Measurements from ENCODE around the gene HBEGF.

The HBEGF gene

DNA sequence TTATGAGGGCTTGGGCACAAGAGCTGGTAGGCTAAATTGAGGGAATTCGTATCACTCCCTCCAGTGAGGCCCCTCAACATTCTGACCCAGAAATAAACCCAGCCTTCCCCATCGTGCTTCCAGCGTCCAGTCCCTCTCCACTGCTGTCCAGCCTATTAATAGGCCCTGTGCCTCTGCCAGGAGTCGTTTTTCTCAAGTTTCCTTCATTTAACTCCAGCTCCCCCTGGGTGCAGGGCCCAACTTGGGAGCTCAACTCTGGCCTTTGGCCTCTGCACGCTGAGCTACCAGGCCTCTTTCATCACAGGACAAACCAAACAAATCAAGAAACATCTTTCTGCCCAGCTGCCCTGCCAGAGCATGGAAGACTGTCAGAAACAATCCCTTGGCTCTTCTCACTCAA is 10.0 kb downstream of the HBEGF start:
- DNase-seq (ENCODE audit: low spot score): no peak

DNA sequence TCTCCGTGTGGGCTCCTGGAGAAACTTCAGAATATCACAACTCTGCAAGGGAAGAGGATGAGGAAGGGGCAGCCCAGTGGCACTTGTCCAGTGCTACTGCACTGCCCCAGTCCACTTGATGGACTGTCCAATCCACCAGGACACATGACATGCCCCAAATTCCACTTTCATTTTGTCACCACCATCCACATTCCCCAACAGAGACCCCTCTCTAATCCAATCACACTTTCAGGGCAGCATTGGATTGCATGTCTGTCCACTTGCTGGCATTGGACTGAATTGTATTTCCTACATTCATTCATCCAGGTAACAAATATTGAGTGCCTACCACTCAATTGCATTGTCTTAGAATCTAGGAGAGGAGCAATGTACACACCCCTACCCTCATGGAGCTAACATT is 14.8 kb downstream of the HBEGF start:
- no peak for DNase-seq (ENCODE audit: low spot score)

DNA sequence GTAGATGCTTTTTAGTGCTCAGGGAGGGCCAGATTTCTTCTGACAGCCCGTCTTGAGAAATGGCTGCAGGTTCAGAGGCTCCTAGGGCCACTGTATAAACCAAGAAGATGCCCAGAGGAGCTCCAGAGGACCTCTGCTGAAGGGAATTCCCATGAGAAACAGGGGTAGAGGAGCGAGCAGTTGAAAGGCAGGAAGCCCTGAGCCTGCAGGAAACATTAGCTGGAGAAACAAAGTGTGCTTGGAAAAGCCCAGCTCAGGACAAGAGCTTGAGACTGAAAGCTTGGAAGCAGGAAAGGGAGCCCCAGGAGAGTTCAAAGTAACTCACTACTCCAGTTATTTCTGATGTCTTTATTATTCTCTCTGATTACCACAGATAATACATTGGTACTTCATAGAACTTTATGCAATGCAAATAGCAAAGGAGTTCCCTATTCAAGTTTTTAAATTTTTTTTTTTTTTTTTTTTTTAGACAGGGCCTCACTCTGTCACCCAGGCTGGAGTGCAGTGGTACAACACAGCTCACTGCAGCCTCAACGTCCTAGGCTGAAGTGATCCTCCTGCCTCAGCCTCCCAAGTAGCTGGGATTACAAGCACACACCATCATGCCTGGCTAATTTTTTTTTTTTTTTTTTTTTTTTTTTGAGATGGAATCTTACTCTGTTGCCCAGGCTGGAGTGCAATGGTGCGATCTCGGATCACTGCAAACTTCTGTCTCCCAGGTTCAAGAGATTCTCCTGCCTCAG is 16.5 kb downstream of the HBEGF start:
- no peak for DNase-seq (ENCODE audit: low spot score)

DNA sequence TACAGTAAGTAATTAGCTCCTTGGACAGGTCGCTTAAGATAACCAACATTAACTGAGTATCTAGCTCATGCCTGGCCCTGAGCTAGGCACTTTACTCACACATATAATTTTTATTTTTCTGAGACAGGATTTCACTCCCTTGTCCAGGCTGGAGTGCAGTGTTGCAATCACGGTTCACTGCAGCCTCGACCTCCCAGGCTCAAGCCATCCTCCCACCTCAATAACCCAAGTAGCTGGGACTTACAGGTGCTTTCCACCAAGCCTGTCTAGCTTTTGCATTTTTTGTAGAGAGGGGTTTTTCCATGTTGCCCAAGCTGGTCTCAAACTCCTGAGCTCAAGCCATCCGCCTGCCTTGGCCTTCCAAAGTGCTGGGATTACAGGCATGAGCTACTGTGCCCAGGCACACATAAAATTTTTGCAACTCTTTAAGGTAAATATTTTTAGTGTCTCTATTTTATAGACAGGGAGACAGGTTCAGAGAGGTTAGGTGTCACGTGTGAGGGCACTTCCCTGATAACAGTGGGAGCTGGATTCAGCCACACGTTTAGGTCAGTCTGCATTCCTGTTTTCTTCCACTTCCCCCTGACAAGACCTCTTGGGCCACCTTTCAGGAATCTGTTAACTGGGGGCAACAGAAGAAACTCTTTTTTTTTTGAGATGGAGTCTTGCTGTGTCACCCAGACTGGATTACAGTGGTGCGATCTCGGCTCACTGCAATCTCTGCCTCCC is 18.2 kb downstream of the HBEGF start:
- no peak for DNase-seq (ENCODE audit: low spot score)

DNA sequence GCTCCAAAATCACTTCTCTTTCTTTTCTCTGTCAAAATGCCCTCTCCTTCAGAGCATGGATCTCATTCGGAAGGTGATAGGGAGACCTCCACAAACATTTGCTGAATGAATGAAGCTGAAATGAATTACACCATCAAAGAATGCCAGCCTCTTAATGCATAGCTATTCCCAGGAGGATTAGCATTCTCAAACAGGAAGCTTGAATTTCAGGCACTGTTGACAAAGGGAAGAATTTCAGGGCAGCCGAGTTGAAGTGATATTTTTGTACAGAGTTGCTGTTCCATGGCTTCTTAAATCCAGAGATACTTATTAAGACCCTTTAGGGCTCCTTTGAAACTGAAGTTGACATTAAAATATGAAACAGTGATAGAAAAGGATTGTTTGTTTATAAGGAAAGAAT is 18.8 kb downstream of the HBEGF start:
- DNase-seq (ENCODE audit: low spot score): no peak

DNA sequence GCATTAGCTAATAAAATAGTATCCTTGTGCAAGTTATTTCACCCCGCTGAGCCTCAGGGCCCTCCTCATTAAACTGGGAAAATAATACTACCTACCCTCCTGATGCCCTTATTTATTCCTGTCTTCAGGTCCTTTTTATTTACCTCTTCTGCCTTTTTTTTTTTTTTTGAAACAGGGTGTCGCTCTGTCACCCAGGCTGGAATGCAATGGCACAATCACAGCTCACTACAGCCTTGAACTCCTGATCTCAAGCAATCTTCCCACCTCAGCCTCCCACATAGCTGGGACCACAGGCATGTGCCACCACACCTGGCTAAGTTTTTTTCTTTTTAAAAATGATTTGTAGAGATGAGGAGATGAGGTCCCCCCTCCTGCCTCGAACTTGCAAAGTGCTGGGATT is 20.9 kb downstream of the HBEGF start:
- DNase-seq (ENCODE audit: low spot score): no peak

DNA sequence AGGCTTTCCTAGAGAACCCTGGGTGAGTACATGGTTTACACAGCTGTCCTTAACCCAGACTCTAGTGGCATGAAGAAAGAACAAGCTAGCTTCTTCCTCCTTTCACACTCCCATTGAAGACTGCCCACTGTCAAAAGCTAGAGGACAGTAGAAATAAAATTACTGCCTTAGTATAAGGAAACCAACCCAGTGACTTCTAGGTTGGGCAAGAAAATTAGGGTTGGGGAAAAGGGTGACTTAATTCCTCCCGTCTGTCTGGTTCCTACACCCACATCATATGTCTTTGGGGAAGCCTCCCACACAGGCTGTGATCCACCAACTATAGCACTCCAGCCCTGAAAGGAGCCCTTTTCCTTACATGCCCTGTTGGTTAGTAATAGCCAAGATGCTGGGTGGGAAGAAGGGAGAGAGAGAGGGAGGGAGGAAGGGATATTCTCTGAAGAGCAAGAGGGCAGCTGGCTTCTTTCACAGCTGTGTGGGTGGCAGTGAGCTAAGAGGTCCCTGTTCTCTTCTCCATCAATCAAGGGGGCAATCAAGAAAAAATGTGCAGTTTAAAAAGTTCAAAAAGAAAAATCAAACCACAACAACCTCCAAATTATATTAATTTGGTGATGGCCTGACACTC is 21.7 kb downstream of the HBEGF start:
- DNase-seq (ENCODE audit: low spot score): no peak

DNA sequence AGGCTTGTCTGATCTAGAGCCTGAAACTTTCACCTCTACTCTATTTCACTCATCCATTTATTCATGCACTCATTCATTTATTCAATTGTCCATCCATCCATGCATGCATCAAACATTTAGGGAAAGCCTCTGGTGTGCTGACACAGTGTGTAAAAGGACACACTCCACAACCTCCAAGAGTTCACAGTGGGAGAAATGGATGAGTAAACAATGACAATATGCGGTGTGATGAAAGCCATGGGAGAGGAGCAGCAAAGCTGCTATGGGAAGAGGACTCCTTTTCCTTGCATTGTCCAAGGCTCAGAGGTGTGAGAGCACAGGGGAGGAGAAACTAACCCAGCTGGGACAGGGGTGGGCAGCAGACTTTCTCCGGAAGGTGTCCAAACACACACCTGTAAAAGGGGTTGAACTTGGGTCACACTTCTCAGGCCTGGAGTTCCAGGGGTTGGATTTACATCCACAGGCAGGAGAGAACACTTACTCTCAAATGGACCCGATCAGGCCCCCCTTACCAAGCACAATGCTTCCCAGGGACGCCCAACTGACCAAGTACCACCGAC is 22.3 kb downstream of the HBEGF start:
- DNase-seq (ENCODE audit: low spot score): no peak

DNA sequence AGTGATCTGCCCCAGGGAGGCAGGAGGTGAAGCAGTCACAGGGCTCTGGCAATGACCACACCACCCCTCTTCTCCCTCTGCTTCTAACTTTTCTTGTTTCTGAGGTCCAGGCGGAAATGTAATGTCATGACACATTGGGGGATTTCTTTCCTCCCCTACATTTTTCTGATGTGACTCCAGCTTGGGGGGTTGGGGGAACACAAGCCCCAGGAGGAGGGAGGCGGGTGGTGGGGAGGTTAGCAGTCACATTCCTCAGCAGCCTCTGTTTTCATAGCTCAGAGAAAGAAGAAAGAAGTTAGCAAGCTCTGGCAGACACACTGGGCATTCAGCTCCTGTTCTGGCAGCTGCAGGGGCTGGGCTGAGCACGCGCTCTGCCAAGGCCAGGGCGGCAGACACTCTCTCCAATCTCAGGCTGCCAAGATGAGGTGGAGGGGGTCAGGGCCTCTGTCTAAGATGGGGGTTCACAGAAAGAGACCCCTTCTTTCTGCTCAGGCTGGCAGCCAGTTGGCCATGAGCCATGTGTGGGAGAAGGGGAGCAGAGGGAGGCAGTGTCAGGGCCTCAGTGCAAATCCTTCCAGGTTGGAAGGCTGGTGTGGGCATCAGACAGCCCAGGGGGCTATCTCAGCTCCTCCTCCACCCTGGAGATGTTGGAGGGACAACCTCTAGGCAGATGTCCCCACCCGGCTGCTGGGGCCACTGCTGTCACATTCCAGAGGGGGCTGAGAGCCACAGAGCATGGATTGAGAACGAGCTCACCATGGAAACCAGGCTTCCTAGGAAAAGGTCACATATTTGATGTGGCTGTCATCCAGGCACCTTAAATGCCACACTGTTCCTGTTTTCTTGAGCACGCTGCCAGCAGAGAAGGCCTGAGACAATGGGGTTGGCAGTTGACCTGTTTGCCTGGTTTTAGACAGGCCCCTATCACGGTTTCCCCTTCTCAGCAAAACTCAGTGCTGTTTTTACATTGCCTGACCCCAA is 23.4 kb downstream of the HBEGF start:
- DNase-seq (ENCODE audit: low spot score): no peak

DNA sequence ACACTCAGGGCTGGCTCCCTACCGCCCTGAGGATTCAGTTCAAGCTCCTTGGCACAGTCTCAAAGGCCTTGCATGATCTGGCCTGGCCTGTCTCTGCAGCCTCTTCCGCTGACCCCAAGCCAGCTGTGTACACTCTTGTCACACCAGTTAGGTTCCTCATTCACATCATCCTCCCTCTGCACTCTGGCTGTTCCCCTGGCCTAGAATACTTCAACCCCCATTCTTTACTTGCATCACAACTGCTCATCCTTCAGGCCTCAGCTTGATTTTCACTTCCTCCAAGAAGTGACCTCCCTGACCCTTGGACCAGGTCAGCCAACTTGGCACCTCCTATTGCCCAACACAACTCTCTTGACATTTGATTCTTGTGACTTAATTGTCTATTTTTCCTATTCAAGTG is 24.6 kb downstream of the HBEGF start:
- no peak for DNase-seq (ENCODE audit: low spot score)

DNA sequence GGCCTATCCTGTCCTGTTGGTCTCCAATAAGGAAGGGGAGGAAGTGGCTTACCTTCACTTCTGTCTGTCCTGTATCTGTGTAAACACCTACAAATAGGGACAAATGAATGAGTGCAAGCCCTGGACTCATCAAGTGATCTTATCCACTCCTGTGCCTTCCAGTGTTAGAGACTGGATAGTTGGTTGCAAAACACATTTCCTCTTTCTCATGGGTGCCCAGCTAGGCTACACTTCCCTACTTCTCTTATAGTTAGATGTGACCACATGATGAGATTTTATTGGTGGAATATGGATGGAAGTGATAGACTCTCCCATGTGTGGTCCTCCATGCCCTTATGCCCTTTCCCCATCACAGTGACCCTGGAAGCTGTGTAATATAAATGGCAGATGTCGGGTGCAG is 26.6 kb downstream of the HBEGF start:
- DNase-seq (ENCODE audit: low spot score): no peak

DNA sequence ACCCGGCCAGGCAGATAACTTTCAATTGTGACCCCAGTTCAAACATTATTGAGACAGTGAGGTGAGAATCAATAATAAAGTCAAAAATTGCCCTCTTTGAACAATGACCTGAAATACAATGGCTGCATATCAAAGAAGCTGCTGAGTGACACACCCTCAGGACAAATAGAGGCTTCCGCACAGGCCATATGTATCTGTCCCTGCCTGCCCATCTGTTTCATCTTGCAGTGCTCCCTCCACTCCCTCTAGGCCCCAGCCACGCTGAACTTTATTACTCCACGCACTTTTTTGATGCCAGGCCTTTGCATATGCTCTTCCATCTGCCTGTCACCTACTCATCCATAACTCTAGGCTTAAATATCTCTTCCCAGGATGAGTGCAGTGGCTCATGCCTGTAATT is 27.6 kb downstream of the HBEGF start:
- DNase-seq (ENCODE audit: low spot score): no peak

DNA sequence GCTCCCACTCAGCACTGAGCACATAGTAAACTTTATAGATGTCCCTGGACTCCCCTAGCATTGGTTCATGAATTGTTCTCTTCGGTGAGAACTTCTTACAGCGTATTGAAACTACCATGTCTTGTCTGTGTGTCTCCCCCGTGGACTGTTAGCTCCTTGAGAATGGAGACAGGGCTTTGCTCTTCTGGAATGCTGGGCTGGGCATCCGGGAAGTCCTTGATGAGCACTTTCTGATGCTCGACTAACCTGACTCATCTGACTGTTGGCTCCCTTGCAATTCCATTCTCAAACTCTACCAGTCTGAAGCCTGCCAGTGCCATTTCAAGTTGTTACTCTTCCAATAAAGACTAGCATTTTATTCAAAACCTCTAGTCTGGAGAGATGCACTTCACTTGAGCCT is 28.5 kb downstream of the HBEGF start:
- DNase-seq (ENCODE audit: low spot score): no peak

DNA sequence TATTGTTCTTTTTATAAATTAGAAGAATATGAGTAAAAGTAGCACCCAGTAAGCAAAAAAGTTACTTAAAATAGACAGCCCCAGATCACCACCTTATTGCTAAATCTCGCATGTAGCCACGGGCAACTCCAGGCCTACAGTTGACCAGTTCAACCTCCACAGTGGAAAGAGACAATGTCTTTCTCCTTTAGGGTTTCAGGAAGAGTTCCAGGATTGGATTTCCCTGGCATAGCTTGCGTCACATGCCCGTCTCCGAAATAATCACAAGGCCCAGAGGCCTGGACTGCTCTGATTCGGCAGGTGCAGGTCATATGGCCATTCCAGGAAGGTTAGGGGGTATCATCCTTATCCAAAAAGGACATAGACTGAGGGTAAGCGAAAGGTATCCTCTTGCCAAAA is 33.6 kb downstream of the HBEGF start:
- DNase-seq (ENCODE audit: low spot score): no peak

DNA sequence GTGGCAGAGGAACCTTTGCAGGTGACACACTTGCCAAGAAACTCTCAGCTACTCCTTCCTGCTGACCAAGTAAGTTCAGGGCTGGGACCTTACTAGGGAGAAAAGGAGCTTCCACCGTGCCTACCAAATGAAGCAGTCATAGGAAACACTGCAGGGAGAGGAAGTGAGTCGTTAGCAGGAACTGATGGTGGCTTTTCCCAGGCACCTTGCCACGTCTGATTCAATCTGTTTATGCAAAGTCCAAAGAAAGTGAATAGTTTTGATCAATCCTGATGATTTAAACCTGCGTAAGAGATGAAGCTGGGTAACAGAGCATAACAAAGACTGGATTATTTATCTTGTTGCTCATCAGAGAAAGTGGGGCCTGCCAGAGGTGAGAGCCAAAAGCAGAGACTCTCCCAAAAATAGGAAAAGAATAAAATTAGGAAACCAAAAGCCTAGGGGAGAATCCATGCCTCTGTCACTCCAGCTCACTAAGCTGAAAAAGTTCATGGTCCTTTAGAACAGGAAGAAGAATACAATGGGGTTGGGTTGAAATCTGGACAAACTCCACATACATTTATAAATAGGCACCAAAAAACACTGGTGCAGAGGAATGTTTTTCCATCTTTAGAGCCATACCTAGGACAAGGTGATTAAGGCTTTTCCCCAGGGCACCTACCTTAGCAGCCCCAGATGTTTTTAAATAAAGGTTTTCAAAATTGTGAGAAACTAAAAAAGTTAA is 34.2 kb downstream of the HBEGF start:
- no peak for DNase-seq (ENCODE audit: low spot score)

DNA sequence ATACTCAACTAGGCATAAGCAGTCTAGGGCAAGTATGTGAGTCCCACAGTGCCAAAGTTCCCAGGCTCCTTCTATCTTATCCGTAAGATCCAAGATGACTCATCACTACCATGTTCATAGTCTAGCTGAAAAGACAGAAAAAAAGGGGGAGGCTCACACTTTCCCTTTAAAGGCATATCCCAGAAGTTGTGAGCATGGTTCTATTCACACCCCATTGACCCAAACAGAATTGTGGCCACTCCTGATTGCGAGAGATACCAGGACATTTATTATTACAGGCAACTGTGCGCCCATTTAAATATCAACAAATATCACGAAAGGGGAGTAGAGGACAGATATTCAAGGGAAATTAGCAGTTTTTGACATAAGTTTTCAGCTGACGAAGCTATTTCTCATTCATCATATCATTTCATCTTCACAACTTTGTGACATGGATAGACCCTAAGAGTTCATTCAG is 35.4 kb downstream of the HBEGF start:
- DNase-seq (ENCODE audit: low spot score): no peak

DNA sequence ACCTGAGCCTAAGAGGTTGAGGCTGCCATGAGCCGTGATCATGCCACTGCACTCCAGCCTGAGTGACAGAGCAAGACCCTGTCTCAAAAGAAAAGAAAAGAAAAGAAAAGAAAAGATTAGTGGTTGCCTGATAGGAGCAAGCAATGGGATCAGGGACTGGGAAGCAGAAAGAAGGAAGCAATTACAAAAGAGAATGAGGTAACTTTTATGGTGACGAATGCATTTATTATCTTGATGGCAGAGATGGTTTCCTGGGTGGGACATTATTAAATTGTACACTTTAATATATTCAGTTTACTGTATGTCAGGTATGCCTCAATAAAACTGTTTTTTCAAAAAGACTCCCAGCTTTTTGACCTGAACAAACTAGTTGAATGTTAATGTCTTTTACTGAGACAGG is 36.0 kb downstream of the HBEGF start:
- DNase-seq (ENCODE audit: low spot score): no peak

DNA sequence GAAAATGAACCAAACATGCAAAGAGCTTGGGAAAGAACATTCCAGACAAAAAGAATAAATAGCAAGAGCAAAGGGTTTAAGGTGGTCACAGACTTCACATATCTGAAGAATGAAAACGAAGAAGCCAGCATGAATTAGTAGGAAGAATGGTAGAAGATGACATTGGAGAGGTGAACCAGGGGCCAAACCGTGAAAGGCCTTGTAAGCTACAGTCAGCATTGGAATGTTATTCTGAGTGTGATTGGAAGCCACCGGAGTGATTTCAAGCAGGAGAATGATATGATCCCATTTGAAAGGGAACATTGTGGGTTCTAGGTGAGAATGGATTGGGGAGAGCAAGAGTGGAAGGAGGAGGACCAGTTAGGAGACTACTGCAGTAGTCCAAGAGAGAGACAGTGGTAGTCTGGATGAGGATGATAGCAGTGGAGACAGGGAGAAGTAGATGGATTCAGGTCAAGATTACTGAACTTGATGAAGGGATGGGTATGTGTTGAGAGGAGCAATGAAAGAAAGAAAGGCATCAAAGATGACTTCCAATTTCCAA is 36.6 kb downstream of the HBEGF start:
- DNase-seq (ENCODE audit: low spot score): no peak

DNA sequence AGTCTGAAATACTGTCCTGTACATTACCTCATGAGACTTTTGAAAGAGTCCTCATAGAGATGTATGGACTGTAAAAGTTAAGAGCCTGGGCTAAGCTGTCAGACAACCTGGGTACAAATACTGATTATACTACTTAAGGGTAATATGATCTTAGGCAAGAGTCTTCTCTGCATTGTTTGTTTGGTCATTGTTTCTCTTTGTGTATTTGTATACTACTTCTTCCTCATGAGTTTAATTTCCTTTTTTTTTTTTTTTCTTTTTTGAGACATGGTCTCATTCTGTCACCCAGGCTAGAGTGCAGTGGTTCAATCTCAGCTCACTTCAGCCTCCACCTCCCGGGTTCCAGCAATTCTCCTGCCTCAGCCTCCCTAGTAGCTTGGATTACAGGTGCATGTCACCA is 40.9 kb downstream of the HBEGF start:
- DNase-seq (ENCODE audit: low spot score): no peak

DNA sequence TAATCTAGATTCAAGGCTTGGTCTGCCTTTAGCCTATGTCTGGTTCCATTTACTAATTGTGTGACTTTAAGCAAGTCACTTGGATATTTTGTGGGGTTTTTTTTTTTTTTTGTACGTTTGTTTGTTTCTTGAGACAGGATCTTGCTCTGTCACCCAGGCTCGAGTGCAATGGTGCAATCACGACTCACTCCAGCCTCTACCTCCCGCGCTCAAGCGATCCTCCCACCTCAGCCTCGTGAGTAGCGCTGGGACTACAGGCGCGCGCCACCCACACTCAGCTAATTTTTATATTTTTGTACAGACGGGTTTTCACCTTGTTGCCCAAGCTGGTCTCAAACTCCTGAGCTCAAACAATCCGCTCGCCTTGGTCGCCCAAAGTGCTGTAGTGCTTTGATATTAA is 42.4 kb downstream of the HBEGF start:
- no peak for DNase-seq (ENCODE audit: low spot score)

Data from ecto neural progenitor cell (in vitro differentiated cells).